GM19463 (cell line): ENCODE results near the gene ANKRD10.
"Not testable (repeated sequence)": the region's sequence is repeated elsewhere in the genome, so short reads cannot be mapped to it uniquely, and the experiment has no call there.

ENCODE experiments used
- ATAC-seq: cut with Tn5 transposase; IDR thresholded peaks from one replicate; pipeline ENCODE4 v1.9.1; 2021; ENCODE audit warnings: mild to moderate bottlenecking, moderate library complexity; ENCODE audit not compliant: unreplicated experiment

Gene ANKRD10

GRCh38 chr13:110915057-110915873, at the start of gene ANKRD10:
ANKRD10 (minus strand) TSS chr13:110915069; CDS start chr13:110914934, 135 bp downstream.
- peak; percentile 67 for ATAC-seq

DNA sequence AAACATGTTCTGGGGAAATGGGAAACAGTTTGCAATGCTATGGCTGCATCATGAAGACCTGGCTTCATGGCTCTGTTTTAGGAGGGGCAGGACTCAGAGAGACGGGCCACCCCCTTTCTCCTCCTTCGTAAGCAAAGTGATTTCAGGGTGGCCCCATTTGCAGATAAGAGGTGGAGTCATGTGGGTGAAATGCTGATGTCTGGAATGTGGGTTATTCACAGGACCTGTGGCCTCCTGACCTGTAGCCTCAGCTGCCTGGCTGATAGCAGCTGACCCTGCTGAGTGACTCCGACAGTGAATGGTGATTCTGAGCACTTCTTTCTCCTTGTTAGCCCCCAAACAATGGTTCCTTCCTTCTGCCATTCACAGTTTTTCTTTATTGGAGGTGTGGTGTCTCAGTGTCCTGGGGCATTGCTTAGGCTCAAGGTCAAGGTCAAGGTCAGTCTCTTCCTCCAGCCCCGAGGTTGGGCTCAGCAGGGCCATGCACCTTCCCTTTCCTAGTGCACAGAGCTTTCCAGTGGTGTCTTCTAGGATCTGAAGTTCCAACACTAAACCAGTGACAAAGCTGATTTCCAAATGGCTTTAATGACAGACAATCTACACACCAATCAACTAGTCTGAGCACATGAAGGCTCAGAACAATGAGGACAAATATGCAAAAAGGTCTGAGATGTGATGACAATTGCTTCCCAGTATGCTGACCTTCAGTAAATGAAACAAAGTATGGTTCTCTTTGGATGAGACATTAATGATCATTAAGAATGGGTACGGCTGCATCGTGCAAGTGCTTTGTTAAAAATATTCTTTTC, 49.6 kb upstream of the ANKRD10 start:
- no peak for ATAC-seq

GRCh38 chr13:110963554-110963970, 48.7 kb upstream of the ANKRD10 start:
- ATAC-seq, result no peak

DNA sequence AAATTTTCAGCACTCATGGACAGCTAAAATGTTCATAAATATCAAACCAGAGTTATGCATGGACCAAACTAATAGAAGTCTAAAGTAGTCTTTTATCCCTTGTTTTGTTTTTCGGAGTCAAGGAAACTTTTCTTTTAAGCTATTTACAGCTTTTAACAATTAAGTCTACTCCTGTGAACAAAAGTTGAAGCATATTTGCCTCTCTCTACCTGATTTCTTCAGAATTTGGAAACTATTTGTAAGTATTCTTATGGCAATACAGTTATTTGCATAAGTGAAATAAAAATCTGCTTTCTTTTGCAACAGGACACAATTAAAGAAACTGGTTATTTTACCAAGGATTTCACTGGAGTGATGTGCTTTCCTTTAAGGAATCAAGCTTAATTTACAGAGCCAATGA, 47.1 kb upstream of the ANKRD10 start:
- no peak for ATAC-seq

GRCh38 chr13:110960204-110960603, 45.3 kb upstream of the ANKRD10 start:
- ATAC-seq, result no peak

GRCh38 chr13:110957931-110958330, 43.1 kb upstream of the ANKRD10 start:
- ATAC-seq, result no peak

DNA sequence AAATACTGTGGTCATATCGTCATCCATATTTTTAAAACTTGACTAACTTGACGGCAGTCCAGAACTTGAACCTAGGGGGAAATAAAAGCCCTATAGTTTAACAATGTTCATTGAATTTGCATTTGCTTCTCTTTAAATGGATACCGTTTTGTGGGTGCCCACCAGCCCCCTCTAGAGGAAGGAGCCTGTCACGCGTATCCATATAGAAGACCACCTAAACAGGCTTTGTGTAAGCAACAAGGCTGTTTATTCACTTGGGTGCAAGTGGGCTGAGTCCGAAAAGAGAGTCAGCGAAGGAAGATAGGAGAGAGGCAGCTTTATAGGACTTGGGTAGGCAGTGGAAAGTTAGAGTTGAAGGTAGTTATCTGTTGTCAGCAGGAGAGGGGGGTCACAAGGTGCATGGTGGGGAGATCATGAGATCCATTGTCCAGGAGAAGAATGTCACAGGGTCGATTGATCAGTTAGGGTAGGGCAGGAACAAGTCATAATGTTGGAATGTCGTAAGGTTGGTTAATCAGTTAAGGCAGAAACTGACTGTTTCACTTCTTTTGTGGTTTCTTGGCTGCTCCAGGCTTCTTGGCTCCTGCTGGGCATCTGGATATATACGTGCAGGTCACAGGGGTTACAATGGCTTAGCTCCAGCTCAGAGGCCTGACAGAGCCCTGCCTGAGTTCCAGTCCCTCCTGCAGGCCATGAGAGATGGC, 42.5 kb upstream of the ANKRD10 start:
- no peak for ATAC-seq

GRCh38 chr13:110956216-110956615, 41.3 kb upstream of the ANKRD10 start:
- ATAC-seq, result not testable (repeated sequence)

- ATAC-seq, result not testable (repeated sequence)
Measured at GRCh38 chr13:110955608-110956007, 40.7 kb upstream of the ANKRD10 start.

GRCh38 chr13:110955072-110955503, 40.2 kb upstream of the ANKRD10 start:
- peak; percentile 67 for ATAC-seq

- not testable (repeated sequence) for ATAC-seq
Measured at GRCh38 chr13:110954533-110954920, 39.7 kb upstream of the ANKRD10 start.

DNA sequence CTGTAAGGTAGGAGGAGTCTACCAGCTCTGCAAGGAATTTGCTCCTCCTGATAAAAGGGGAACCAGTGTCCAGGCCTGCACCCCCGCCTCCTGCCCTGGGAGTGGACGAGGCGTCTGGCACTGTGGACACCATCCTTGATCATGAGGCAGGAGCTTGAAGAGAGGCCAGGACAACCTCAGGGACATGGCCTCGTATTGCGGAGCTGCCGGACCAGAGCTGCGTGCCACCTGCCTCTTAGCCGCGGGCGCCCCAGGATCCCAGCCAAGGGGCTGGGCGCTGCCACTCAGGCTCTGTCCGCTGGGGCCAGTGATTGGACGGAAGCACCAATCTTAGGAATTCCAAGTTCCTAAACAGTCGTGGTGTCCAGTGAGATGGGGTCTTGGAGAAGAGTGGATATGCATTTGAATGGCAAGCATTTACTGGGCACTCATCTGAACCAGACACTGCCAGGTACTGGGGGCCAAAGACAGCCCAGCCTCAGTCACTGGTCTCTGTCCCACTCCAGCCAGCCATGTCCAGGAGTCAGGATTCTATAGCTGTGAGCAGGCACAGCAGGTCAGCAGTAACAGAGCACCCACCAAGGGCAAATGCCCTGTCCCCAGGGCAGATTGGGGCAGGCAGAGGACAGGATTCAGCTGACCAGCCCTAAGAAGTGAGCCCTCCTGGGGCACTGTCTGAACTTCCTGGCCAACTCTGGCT, 39.1 kb upstream of the ANKRD10 start:
- ATAC-seq, result no peak

DNA sequence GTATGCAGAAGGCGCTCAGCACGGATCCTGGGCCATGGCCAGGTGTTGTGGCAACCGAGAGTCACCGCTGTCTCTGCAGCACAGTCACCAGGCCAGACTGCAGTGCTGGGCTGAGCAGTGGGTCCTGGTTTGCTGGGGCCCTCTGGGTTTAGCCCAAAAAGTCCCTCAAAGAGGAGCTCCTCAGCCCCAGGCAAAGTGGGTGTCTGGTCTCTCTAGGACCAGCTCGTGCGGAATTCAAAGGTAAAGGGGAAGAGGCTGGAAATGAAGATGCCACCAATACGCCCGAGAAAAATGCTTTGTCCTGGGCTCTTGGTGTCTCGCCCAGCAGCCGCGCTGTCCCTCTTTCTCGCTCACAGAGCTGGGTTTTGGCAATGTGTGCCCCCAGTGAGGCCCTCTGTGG, 38.5 kb upstream of the ANKRD10 start:
- no peak for ATAC-seq

DNA sequence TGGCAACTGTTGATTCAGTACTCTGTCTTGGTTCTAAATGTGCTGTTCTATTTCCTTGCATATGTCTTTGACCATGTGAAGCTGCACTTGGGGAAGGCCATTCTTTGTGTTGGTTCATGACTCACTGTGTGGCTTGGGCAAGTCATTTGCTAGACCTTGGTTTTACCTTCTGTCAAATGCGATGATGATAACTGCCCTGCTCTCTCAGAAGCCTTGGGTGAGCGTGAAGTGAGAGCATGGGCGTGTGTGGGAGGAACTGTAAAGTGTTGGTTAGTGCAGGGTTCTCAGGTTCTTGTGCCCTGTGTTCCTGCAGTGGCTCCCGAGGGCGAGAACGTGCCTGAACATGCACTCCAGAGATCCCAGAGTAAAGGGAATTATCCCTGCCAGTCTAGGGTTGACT, 37.3 kb upstream of the ANKRD10 start:
- peak; percentile 73 for ATAC-seq

- ATAC-seq, result no peak
Measured at GRCh38 chr13:110950819-110951570, 36.1 kb upstream of the ANKRD10 start.

DNA sequence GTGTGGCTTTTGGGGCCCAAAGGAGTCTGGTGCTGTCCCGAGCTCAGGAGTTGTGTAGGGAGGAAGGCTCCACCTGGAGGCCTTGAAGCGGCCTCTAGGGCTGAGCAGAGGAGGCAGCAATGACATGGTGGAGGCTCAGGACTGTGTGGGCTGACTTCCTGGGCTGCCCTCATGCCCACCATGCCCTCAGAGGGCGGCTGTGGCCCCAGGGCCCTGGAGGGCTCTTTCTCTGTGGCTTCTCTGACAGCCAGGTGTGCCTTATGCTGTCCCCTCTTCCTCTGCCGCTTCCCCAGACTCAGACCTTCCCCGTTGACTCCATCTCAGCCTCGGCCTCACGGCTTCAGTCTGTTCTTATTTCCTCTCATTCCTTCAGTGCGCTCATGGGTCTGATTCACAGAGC, 35.5 kb upstream of the ANKRD10 start:
- no peak for ATAC-seq

DNA sequence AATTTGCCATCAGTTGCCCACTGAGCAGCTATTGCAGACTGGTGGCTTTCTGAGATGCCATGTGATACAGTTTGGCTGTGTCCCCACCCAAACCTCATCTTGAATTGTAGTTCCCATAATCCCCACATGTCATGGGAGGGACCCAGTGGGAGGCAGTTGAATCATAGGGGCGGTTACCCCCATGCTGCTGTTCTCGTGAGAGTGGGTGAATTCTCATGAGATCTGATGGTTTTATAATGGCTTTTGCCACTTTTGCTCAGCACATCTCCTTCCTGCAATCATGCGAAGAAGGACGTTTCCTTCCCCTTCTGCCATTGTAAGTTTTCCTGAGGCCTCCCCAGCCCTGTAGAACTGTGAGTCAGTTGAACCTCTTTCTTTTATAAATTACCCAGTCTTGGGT, 34.8 kb upstream of the ANKRD10 start:
- ATAC-seq, result no peak

GRCh38 chr13:110949116-110949515, 34.2 kb upstream of the ANKRD10 start:
- ATAC-seq, result no peak

DNA sequence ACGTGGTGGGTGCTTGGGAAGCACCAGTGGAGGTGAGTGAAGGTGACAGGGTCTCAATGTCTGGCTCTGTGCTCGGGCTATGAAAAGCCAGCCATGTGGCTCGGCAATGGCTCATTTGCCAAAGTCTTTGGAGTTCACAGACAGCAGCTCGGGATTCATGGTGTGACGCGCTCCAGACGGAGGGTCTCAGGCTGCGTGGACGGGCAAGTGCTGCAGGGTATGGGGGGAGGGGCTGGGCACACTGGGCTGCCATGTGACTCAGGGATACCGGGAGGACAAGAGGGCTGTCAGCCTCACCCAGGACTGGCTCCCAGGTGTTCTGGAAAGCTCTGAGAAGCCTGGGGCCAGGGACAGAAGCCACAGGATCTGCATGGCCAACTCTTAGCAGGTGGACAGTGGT, 32.5 kb upstream of the ANKRD10 start:
- not testable (repeated sequence) for ATAC-seq
